SK-N-SH treated with all-trans-retinoic acid at 6 μM for 48 hours (cell line): ENCODE data around the gene NFIA.

Experiments
- ZFP3 ChIP-seq: fragments of 250-450 bp; sonication (Bioruptor Pico); IDR thresholded peaks from 2 replicates; pipeline ENCODE4 v1.5.0; 2020; ENCODE audit warnings: mild to moderate bottlenecking, moderate library complexity
- ZNF8 ChIP-seq: fragments of 450-650 bp; formaldehyde crosslinking; IDR thresholded peaks from 2 replicates; pipeline ENCODE4 v1.5.0; 2020; ENCODE audit warnings: mild to moderate bottlenecking, moderate library complexity
- TF ChIP-seq, protein P1 (sequence below): fragments of 250-450 bp; sonication (Bioruptor Pico); IDR thresholded peaks from 2 replicates; pipeline ENCODE4 v1.5.1; 2020; ENCODE audit warnings: low read depth, mild to moderate bottlenecking, moderate library complexity

DNA sequence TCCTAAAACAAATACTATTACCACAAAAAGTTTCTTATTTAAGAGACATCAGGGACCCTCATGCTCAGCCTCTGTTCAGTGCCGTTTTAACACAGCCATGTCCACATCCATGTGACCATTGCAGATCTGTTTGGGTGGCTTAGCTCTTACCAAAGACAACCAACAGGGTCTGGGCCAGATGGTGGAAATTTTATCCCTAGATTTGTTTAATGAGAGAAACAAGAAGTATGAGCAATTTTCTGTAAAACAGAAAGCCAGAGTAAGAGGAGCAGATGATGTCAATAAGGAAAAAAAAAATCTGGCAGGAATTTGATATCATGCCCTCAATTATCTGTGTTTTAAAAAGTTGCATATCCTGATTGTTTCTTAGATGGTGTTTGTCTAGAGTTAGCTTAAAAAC, 342.7 kb downstream of the NFIA start:
- TF ChIP-seq ZFP3 (CRISPR knock-in tag) (no peak), ZNF8 (CRISPR knock-in tag) (no peak)
- TF ChIP-seq, protein P1, sequence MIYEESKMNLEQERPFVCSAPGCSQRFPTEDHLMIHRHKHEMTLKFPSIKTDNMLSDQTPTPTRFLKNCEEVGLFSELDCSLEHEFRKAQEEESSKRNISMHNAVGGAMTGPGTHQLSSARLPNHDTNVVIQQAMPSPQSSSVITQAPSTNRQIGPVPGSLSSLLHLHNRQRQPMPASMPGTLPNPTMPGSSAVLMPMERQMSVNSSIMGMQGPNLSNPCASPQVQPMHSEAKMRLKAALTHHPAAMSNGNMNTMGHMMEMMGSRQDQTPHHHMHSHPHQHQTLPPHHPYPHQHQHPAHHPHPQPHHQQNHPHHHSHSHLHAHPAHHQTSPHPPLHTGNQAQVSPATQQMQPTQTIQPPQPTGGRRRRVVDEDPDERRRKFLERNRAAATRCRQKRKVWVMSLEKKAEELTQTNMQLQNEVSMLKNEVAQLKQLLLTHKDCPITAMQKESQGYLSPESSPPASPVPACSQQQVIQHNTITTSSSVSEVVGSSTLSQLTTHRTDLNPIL: no peak
